ENCODE results near the gene SLC25A20.

- no peak for TF ChIP-seq CTCF (IDR thresholded peaks at IDR 0.05)
- no peak for TF ChIP-seq POLR2A (IDR thresholded peaks at IDR 0.05)
Observed at GRCh38 chr3:48857641-48858040, 41.0 kb downstream of the SLC25A20 start.

Data from Peyer's patch (tissue), 4 donors.